Endodermal cell (in vitro differentiated cells): Measurements from ENCODE around the gene EYS. TPM values are rescaled to one million over a fixed set of nuclear protein-coding genes. Genes with fewer than 3 reads are reported as not detected.
"Not testable (repeated sequence)": the region's sequence is repeated elsewhere in the genome, so short reads cannot be mapped to it uniquely, and the experiment has no call there.

Experiments used
- DNase-seq: peaks from one replicate; pipeline ENCODE4 v3.0.0-alpha.2; 2017
- H3K27ac ChIP-seq: 2 replicates; pipeline ENCODE4 v1.5.1; 2013; ENCODE audit warnings: mild to moderate bottlenecking, low read depth, low read length, moderate library complexity
- H3K27me3 ChIP-seq: 2 replicates; pipeline ENCODE4 v1.6.1; 2013; ENCODE audit warnings: mild to moderate bottlenecking, low read length, moderate library complexity; ENCODE audit not compliant: insufficient read depth, control insufficient read depth, poor library complexity, severe bottlenecking
- H3K36me3 ChIP-seq: 2 replicates; pipeline ENCODE4 v1.7.0; 2013; ENCODE audit warnings: mild to moderate bottlenecking, low read length, moderate library complexity; ENCODE audit not compliant: control insufficient read depth, insufficient read depth
- H3K4me1 ChIP-seq: one replicate; pipeline ENCODE4 v1.7.0; 2013; ENCODE audit warnings: low read length; ENCODE audit not compliant: control insufficient read depth, insufficient read depth
- H3K4me3 ChIP-seq: 2 replicates; pipeline ENCODE4 v1.5.1; 2013; ENCODE audit warnings: mild to moderate bottlenecking, low read length, moderate library complexity
- H3K9ac ChIP-seq: 2 replicates; pipeline ENCODE4 v1.6.1; 2013; ENCODE audit warnings: mild to moderate bottlenecking, low read length, moderate library complexity; ENCODE audit not compliant: poor library complexity, severe bottlenecking; ENCODE audit errors: extremely low read depth
- H3K9me3 ChIP-seq: 2 replicates; pipeline ENCODE4 v1.6.1; 2013; ENCODE audit warnings: mild to moderate bottlenecking, low read length, moderate library complexity; ENCODE audit not compliant: control insufficient read depth
- H3K27ac Mint-ChIP-seq: 2 replicates; pipeline ENCODE4 v1.8.0; 2020; ENCODE audit warnings: mixed read lengths
- H3K27me3 Mint-ChIP-seq: 2 replicates; pipeline ENCODE4 v1.8.0; 2021; ENCODE audit warnings: mild to moderate bottlenecking, mixed read lengths; ENCODE audit not compliant: insufficient read depth
- H3K36me3 Mint-ChIP-seq: 2 replicates; pipeline ENCODE4 v1.8.0; 2020; ENCODE audit warnings: low read depth, mixed read lengths
- H3K4me1 Mint-ChIP-seq: 2 replicates; pipeline ENCODE4 v1.8.0; 2020; ENCODE audit warnings: mixed read lengths
- H3K4me3 Mint-ChIP-seq: 2 replicates; pipeline ENCODE4 v1.8.0; 2020; ENCODE audit warnings: mild to moderate bottlenecking, moderate library complexity, mixed read lengths
- H3K9me3 Mint-ChIP-seq: 2 replicates; pipeline ENCODE4 v1.8.0; 2020; ENCODE audit warnings: mild to moderate bottlenecking, mixed read lengths
- CTCF ChIP-seq: fragments of 200-600 bp; sonication (generic); conservative IDR thresholded peaks from 2 replicates; pipeline ENCODE4 v1.5.0; 2021; ENCODE audit warnings: antibody characterized with exemption, mild to moderate bottlenecking
- WGBS, 2 experiments: methylation state at CpG; one replicate each; pipeline versions ENCODE4 v1.1.5 to v1.1.7; 2013; ENCODE audit warnings: missing lambda C conversion rate in 2 of 2, mixed read lengths in 1 of 2; ENCODE audit not compliant: insufficient coverage in 1 of 2, insufficient read length in 1 of 2; 5-methylcytosine and 5-hydroxymethylcytosine counted together
- total RNA-seq, 2 donors: library from RNA; stranded (reverse); fragmentation: NEBNext Ultra II Directional in 1 of 2; extraction: Animal tissue kit (Norgen Biotek cat#: 25700) in 1 of 2; gene quantifications; 2 replicates in 1 of 2; 3 replicates in 1 of 2; pipeline ENCODE4 v1.2.1, GENCODE V29; 2021

Gene EYS
- total RNA-seq, 2 donors from 2014 or later = 0.31 to 0.70 TPM

GRCh38 chr6:64467656-64468055 is 1239.4 kb downstream of the EYS start:
- H3K27ac ChIP-seq = no peak overlapping the region
- no peaks in the 10 kb centered on the region for H3K27me3 Mint-ChIP-seq
- no peaks in the 10 kb centered on the region for H3K9me3 ChIP-seq
- DNase-seq = no peak
- H3K9ac ChIP-seq = no peak overlapping the region
- H3K9me3 Mint-ChIP-seq = no peaks in the 10 kb centered on the region
- H3K36me3 ChIP-seq = no peaks in the 10 kb centered on the region
- H3K27me3 ChIP-seq = no peaks in the 10 kb centered on the region
- WGBS, 2 experiments = 81% methylated on average over 1 of the region's 1 CpG; no CpG with 5 or more reads in 1 of the 2 experiments
- H3K4me1 ChIP-seq = no peaks in the 10 kb centered on the region
- H3K4me1 Mint-ChIP-seq = no peaks in the 10 kb centered on the region
- TF ChIP-seq CTCF = no peak
- no peak overlapping the region for H3K4me3 ChIP-seq
- no peaks in the 10 kb centered on the region for H3K36me3 Mint-ChIP-seq
- no peak overlapping the region for H3K4me3 Mint-ChIP-seq
- H3K27ac Mint-ChIP-seq = no peak overlapping the region

- no peak overlapping the region for H3K9ac ChIP-seq
- no peaks in the 10 kb centered on the region for H3K27me3 ChIP-seq
- no peak for TF ChIP-seq CTCF
- no peak overlapping the region for H3K27ac Mint-ChIP-seq
- no peaks in the 10 kb centered on the region for H3K27me3 Mint-ChIP-seq
- H3K9me3 Mint-ChIP-seq = no peaks in the 10 kb centered on the region
- whole genome bisulfite sequencing, 2 experiments = 86% methylated on average over 1 of the region's 1 CpG
- no peak overlapping the region for H3K4me3 Mint-ChIP-seq
- no peak overlapping the region for H3K4me3 ChIP-seq
- H3K36me3 Mint-ChIP-seq = no peaks in the 10 kb centered on the region
- peak; percentile 45 for DNase-seq
- H3K9me3 ChIP-seq = no peaks in the 10 kb centered on the region
- no peaks in the 10 kb centered on the region for H3K4me1 Mint-ChIP-seq
- H3K4me1 ChIP-seq = no peaks in the 10 kb centered on the region
- H3K27ac ChIP-seq = no peak overlapping the region
- no peaks in the 10 kb centered on the region for H3K36me3 ChIP-seq
These were observed 1247.5 kb downstream of the EYS start for GRCh38 chr6:64459411-64459944.

GRCh38 chr6:64448101-64448500 is 1258.9 kb downstream of the EYS start:
- not testable (repeated sequence) for H3K9me3 ChIP-seq, H3K27me3 Mint-ChIP-seq, H3K4me1 Mint-ChIP-seq, H3K27me3 ChIP-seq, H3K4me3 ChIP-seq, H3K4me1 ChIP-seq, H3K9ac ChIP-seq, H3K27ac ChIP-seq, H3K36me3 Mint-ChIP-seq, H3K27ac Mint-ChIP-seq, H3K36me3 ChIP-seq, H3K4me3 Mint-ChIP-seq
- peaks cover 13% of the 10 kb centered on the region for H3K9me3 Mint-ChIP-seq
- peak; percentile 50 for DNase-seq
- WGBS, 2 experiments = 92 to 95% methylated on average over 2 to 6 of the region's 6 CpGs

- H3K27me3 Mint-ChIP-seq = no peaks in the 10 kb centered on the region
- no peak for DNase-seq
- H3K4me1 ChIP-seq = no peaks in the 10 kb centered on the region
- H3K4me3 Mint-ChIP-seq = no peak overlapping the region
- H3K9me3 ChIP-seq = peaks cover 7% of the 10 kb centered on the region
- H3K36me3 Mint-ChIP-seq = no peaks in the 10 kb centered on the region
- H3K9me3 Mint-ChIP-seq = peaks cover 24% of the 10 kb centered on the region
- TF ChIP-seq CTCF = no peak
- H3K4me1 Mint-ChIP-seq = no peaks in the 10 kb centered on the region
- no CpG with 5 or more reads among the region's 1 CpG for WGBS, 2 experiments
- no peaks in the 10 kb centered on the region for H3K27me3 ChIP-seq
- no peak overlapping the region for H3K9ac ChIP-seq
- no peak overlapping the region for H3K27ac Mint-ChIP-seq
- no peak overlapping the region for H3K27ac ChIP-seq
- H3K36me3 ChIP-seq = no peaks in the 10 kb centered on the region
- no peak overlapping the region for H3K4me3 ChIP-seq
These were observed 1262.0 kb downstream of the EYS start for GRCh38 chr6:64445038-64445437.
